Measurements from ENCODE around the gene TRIO.

TRIO gene

GRCh38 chr5:14469551-14470377 is 326.6 kb downstream of the TRIO start:
- H3K4me1 ChIP-seq (ENCODE audit: insufficient read depth, low read length) = peaks cover 2% of the 10 kb centered on the region; the same call in 1 of the 2 replicates
- H3K9ac ChIP-seq (ENCODE audit: low read depth, low read length) = no peak overlapping the region
- peaks cover 46% of the 10 kb centered on the region for H3K36me3 ChIP-seq (ENCODE audit: insufficient read depth, low read length)
- H3K9me3 ChIP-seq (ENCODE audit: control insufficient read depth, insufficient read depth, low read length) = no peaks in the 10 kb centered on the region

- Histone ChIP-seq H3K9ac (ENCODE audit: low read depth, low read length) (no peak overlapping the region), H3K9me3 (ENCODE audit: control insufficient read depth, insufficient read depth, low read length) (no peaks in the 10 kb centered on the region), H3K4me1 (ENCODE audit: insufficient read depth, low read length) (no peaks in the 10 kb centered on the region), H3K36me3 (ENCODE audit: insufficient read depth, low read length) (peaks cover 36% of the 10 kb centered on the region)
Measured at GRCh38 chr5:14471507-14471906, 328.4 kb downstream of the TRIO start.

GRCh38 chr5:14472986-14473567 is 329.9 kb downstream of the TRIO start:
- no peaks in the 10 kb centered on the region for H3K9me3 ChIP-seq (ENCODE audit: control insufficient read depth, insufficient read depth, low read length)
- H3K4me1 ChIP-seq (ENCODE audit: insufficient read depth, low read length) = no peaks in the 10 kb centered on the region
- H3K36me3 ChIP-seq (ENCODE audit: insufficient read depth, low read length) = peaks cover 38% of the 10 kb centered on the region
- H3K9ac ChIP-seq (ENCODE audit: low read depth, low read length) = no peak overlapping the region

- no peaks in the 10 kb centered on the region for H3K4me1 ChIP-seq (ENCODE audit: insufficient read depth, low read length)
- H3K36me3 ChIP-seq (ENCODE audit: insufficient read depth, low read length) = peaks cover 37% of the 10 kb centered on the region
- no peaks in the 10 kb centered on the region for H3K9me3 ChIP-seq (ENCODE audit: control insufficient read depth, insufficient read depth, low read length)
- H3K9ac ChIP-seq (ENCODE audit: low read depth, low read length) = no peak overlapping the region
Measured at GRCh38 chr5:14475045-14475444, 331.9 kb downstream of the TRIO start.

- H3K4me1 ChIP-seq (ENCODE audit: insufficient read depth, low read length) = no peaks in the 10 kb centered on the region
- no peaks in the 10 kb centered on the region for H3K9me3 ChIP-seq (ENCODE audit: control insufficient read depth, insufficient read depth, low read length)
- peaks cover 36% of the 10 kb centered on the region for H3K36me3 ChIP-seq (ENCODE audit: insufficient read depth, low read length)
- no peak overlapping the region for H3K9ac ChIP-seq (ENCODE audit: low read depth, low read length)
Measured at GRCh38 chr5:14476786-14477435, 333.8 kb downstream of the TRIO start.

- Histone ChIP-seq H3K36me3 (ENCODE audit: insufficient read depth, low read length) (peaks cover 42% of the 10 kb centered on the region), H3K9ac (ENCODE audit: low read depth, low read length) (no peak overlapping the region), H3K9me3 (ENCODE audit: control insufficient read depth, insufficient read depth, low read length) (no peaks in the 10 kb centered on the region), H3K4me1 (ENCODE audit: insufficient read depth, low read length) (no peaks in the 10 kb centered on the region)
Measured at GRCh38 chr5:14479143-14479696, 336.1 kb downstream of the TRIO start.

- H3K36me3 ChIP-seq (ENCODE audit: insufficient read depth, low read length) = peaks cover 37% of the 10 kb centered on the region
- H3K9me3 ChIP-seq (ENCODE audit: control insufficient read depth, insufficient read depth, low read length) = no peaks in the 10 kb centered on the region
- no peaks in the 10 kb centered on the region for H3K4me1 ChIP-seq (ENCODE audit: insufficient read depth, low read length)
Measured at GRCh38 chr5:14481349-14481748, 338.2 kb downstream of the TRIO start.

GRCh38 chr5:14482085-14482484 is 338.9 kb downstream of the TRIO start:
- peaks cover 34% of the 10 kb centered on the region for H3K36me3 ChIP-seq (ENCODE audit: insufficient read depth, low read length)

More at GRCh38 chr5:14481349-14481748, 338.2 kb downstream of the TRIO start:
- H3K9ac ChIP-seq (ENCODE audit: low read depth, low read length) = no peak overlapping the region

GRCh38 chr5:14483504-14484157 is 340.5 kb downstream of the TRIO start:
- H3K36me3 ChIP-seq (ENCODE audit: insufficient read depth, low read length) = peaks cover 30% of the 10 kb centered on the region

More at GRCh38 chr5:14482085-14482484, 338.9 kb downstream of the TRIO start:
- H3K4me1 ChIP-seq (ENCODE audit: insufficient read depth, low read length) = no peaks in the 10 kb centered on the region
- H3K9ac ChIP-seq (ENCODE audit: low read depth, low read length) = no peak overlapping the region
- H3K9me3 ChIP-seq (ENCODE audit: control insufficient read depth, insufficient read depth, low read length) = no peaks in the 10 kb centered on the region

GRCh38 chr5:14486486-14486885 is 343.3 kb downstream of the TRIO start:
- H3K9ac ChIP-seq (ENCODE audit: low read depth, low read length) = no peak overlapping the region
- no peaks in the 10 kb centered on the region for H3K4me1 ChIP-seq (ENCODE audit: insufficient read depth, low read length)
- H3K36me3 ChIP-seq (ENCODE audit: insufficient read depth, low read length) = peaks cover 18% of the 10 kb centered on the region
- H3K9me3 ChIP-seq (ENCODE audit: control insufficient read depth, insufficient read depth, low read length) = no peaks in the 10 kb centered on the region

More at GRCh38 chr5:14483504-14484157, 340.5 kb downstream of the TRIO start:
- no peaks in the 10 kb centered on the region for H3K9me3 ChIP-seq (ENCODE audit: control insufficient read depth, insufficient read depth, low read length)
- H3K4me1 ChIP-seq (ENCODE audit: insufficient read depth, low read length) = no peaks in the 10 kb centered on the region
- H3K9ac ChIP-seq (ENCODE audit: low read depth, low read length) = no peak overlapping the region

- H3K9me3 ChIP-seq (ENCODE audit: control insufficient read depth, insufficient read depth, low read length) = no peaks in the 10 kb centered on the region
- H3K9ac ChIP-seq (ENCODE audit: low read depth, low read length) = no peak overlapping the region
- H3K36me3 ChIP-seq (ENCODE audit: insufficient read depth, low read length) = peaks cover 14% of the 10 kb centered on the region
- H3K4me1 ChIP-seq (ENCODE audit: insufficient read depth, low read length) = no peaks in the 10 kb centered on the region
Measured at GRCh38 chr5:14486996-14487896, 344.1 kb downstream of the TRIO start.

- Histone ChIP-seq H3K9me3 (ENCODE audit: control insufficient read depth, insufficient read depth, low read length) (no peaks in the 10 kb centered on the region), H3K4me1 (ENCODE audit: insufficient read depth, low read length) (no peaks in the 10 kb centered on the region), H3K36me3 (ENCODE audit: insufficient read depth, low read length) (peaks cover 14% of the 10 kb centered on the region), H3K9ac (ENCODE audit: low read depth, low read length) (no peak overlapping the region)
Measured at GRCh38 chr5:14487897-14488570, 344.9 kb downstream of the TRIO start.

- no peaks in the 10 kb centered on the region for H3K4me1 ChIP-seq (ENCODE audit: insufficient read depth, low read length)
- no peak overlapping the region for H3K9ac ChIP-seq (ENCODE audit: low read depth, low read length)
- no peaks in the 10 kb centered on the region for H3K9me3 ChIP-seq (ENCODE audit: control insufficient read depth, insufficient read depth, low read length)
- peaks cover 15% of the 10 kb centered on the region for H3K36me3 ChIP-seq (ENCODE audit: insufficient read depth, low read length)
Measured at GRCh38 chr5:14488709-14489108, 345.6 kb downstream of the TRIO start.
